B cell (primary cell): ENCODE measurements around the gene CCL3. TPM values are rescaled to one million over a fixed set of nuclear protein-coding genes. Genes with fewer than 3 reads are reported as not detected.

Source experiments
- ATAC-seq: fragments of 200-7000 bp; cut with Tn5 transposase; one replicate; pipeline ENCODE4 v1.10.0; 2021; ENCODE audit warnings: low read depth, mild to moderate bottlenecking, moderate number of reproducible peaks, moderate library complexity
- CTCF ChIA-PET: fragments of 350-600 bp; sonication (Branson Sonifier 250); formaldehyde crosslinking; loops from one replicate; lab custom pipeline; 2021; ENCODE audit warnings: antibody characterized with exemption, inconsistent platforms; lab: Charles Lee
- POLR2A ChIA-PET: fragments of 350-600 bp; sonication (Branson Sonifier 250); formaldehyde crosslinking; loops from one replicate; lab custom pipeline; 2021; ENCODE audit warnings: antibody characterized with exemption; lab: Charles Lee
- DNase-seq: peaks from one replicate; pipeline ENCODE4 v3.0.0; 2013
- H2AFZ ChIP-seq: 2 replicates; pipeline ENCODE4 v1.6.1; 2012; ENCODE audit warnings: mild to moderate bottlenecking, low read depth, low read length; ENCODE audit not compliant: insufficient read depth, poor library complexity, severe bottlenecking
- H3K27ac ChIP-seq, 2 donors: 1 replicate in 1 of 2; 2 replicates in 1 of 2; pipeline ENCODE4 v1.5.1; 2012 to 2013; ENCODE audit warnings: low read length in 2 of 2, mild to moderate bottlenecking in 2 of 2, moderate library complexity in 1 of 2
- H3K27me3 ChIP-seq, 4 experiments: fragments of 200-600 bp in 1 of 4; sonication (generic) in 1 of 4; replicated peaks in 1 of 4; 1 replicate in 2 of 4; 2 replicates in 2 of 4; pipeline versions ENCODE4 v1.6.1 to v1.7.0; 2013 to 2016; ENCODE audit warnings: low read length in 3 of 4, mild to moderate bottlenecking in 2 of 4, mixed read lengths in 1 of 4, moderate library complexity in 1 of 4; ENCODE audit not compliant: insufficient read depth in 4 of 4, control insufficient read depth in 3 of 4; ENCODE audit errors: control extremely low read depth in 1 of 4
- H3K36me3 ChIP-seq, 2 experiments: replicated peaks in 1 of 2; 1 replicate in 1 of 2; 2 replicates in 1 of 2; pipeline versions ENCODE4 v1.6.1 to v1.7.1; 2013; ENCODE audit warnings: low read length in 1 of 2; ENCODE audit not compliant: insufficient read depth in 2 of 2, control insufficient read depth in 1 of 2; ENCODE audit errors: control extremely low read depth in 1 of 2, extremely low read depth in 1 of 2
- H3K4me1 ChIP-seq, 2 donors: fragments of 200-600 bp in 1 of 2; sonication (generic) in 1 of 2; 1 replicate in 1 of 2; 2 replicates in 1 of 2; pipeline versions ENCODE4 v1.5.1 to v1.6.1; 2013 to 2017; ENCODE audit warnings: low read length in 2 of 2; ENCODE audit not compliant: control insufficient read depth in 2 of 2, insufficient read depth in 2 of 2
- H3K4me2 ChIP-seq: replicated peaks from 2 replicates; pipeline ENCODE3; 2012; ENCODE audit warnings: mild to moderate bottlenecking, low read depth, low read length; ENCODE audit not compliant: poor library complexity, severe bottlenecking
- H3K4me3 ChIP-seq, 5 experiments: fragments of 200-600 bp in 1 of 5; sonication (generic) in 1 of 5; 1 replicate in 3 of 5; 2 replicates in 2 of 5; pipeline versions ENCODE4 v1.5.1 to v1.7.0; 2011 to 2016; ENCODE audit warnings: low read length in 4 of 5, mild to moderate bottlenecking in 4 of 5, low read depth in 2 of 5, control low read depth in 1 of 5, moderate library complexity in 1 of 5; ENCODE audit not compliant: insufficient read depth in 1 of 5; ENCODE audit errors: control extremely low read depth in 1 of 5, extremely low read depth in 1 of 5
- H3K79me2 ChIP-seq: fragments of 200-600 bp; sonication (generic); one replicate; pipeline ENCODE4 v1.6.0; 2016; ENCODE audit warnings: low read length; ENCODE audit not compliant: control insufficient read depth, insufficient read depth
- H3K9ac ChIP-seq: fragments of 200-600 bp; sonication (generic); 2 replicates; pipeline ENCODE4 v1.6.1; 2017; ENCODE audit warnings: mild to moderate bottlenecking, low read length, moderate library complexity
- H3K9me3 ChIP-seq, 3 donors: one replicate each; pipeline versions ENCODE4 v1.6.1 to v1.7.1; 2013; ENCODE audit warnings: low read length in 2 of 3; ENCODE audit not compliant: control insufficient read depth in 2 of 3, insufficient read depth in 1 of 3; ENCODE audit errors: control extremely low read depth in 1 of 3
- H4K20me1 ChIP-seq: 2 replicates; pipeline ENCODE4 v1.6.0; 2012; ENCODE audit warnings: mild to moderate bottlenecking, low read length; ENCODE audit not compliant: insufficient read depth, control insufficient read depth, poor library complexity, severe bottlenecking
- H3K27ac Mint-ChIP-seq: one replicate; pipeline ENCODE4 v1.8.0; 2021; ENCODE audit warnings: mixed read lengths
- H3K27me3 Mint-ChIP-seq: one replicate; pipeline ENCODE4 v1.8.0; 2021; ENCODE audit warnings: mixed read lengths
- H3K4me1 Mint-ChIP-seq: one replicate; pipeline ENCODE4 v1.8.0; 2021; ENCODE audit warnings: mixed read lengths
- H3K4me3 Mint-ChIP-seq: one replicate; pipeline ENCODE4 v1.8.0; 2021; ENCODE audit warnings: mixed read lengths
- H3K9me3 Mint-ChIP-seq: one replicate; pipeline ENCODE4 v1.8.0; 2022; ENCODE audit warnings: mixed read lengths; ENCODE audit not compliant: insufficient read depth
- EZH2 ChIP-seq: IDR thresholded peaks from 2 replicates; pipeline ENCODE4 v1.6.1; 2012; ENCODE audit warnings: borderline replicate concordance, low read depth, mild to moderate bottlenecking, moderate library complexity, low read length; ENCODE audit not compliant: insufficient read depth, poor library complexity, severe bottlenecking
- WGBS: methylation state at CpG from one replicate; pipeline ENCODE4 v1.1.5; 2013; ENCODE audit warnings: missing lambda C conversion rate; ENCODE audit not compliant: insufficient coverage; 5-methylcytosine and 5-hydroxymethylcytosine counted together
- intact Hi-C: fragments of 100-400 bp; cut with micrococcal nuclease; formaldehyde crosslinking; loops from one replicate; pipeline ENCODE4 v1.10.0; 2022
- polyA plus RNA-seq: library from polyadenylated mRNA; depleted of rRNA; stranded (reverse); fragments of >200 nt; gene quantifications from 2 replicates; pipeline ENCODE4 v1.2.3, GENCODE V29; 2012
- total RNA-seq, 2 donors: library from RNA; stranded (reverse); fragments of 120-200 nt in 1 of 2; gene quantifications; 1 replicate in 1 of 2; 2 replicates in 1 of 2; pipeline versions ENCODE4 v1.2.3 to v1.2.4, GENCODE V29; 2013 to 2022
- TF ChIP-seq, protein P1 (sequence below): fragments of 200-600 bp; IDR thresholded peaks from one replicate; pipeline ENCODE4 v1.8.0; 2022; ENCODE audit warnings: antibody characterized with exemption, mild to moderate bottlenecking

The CCL3 gene
- total and polyA plus RNA-seq, 2 donors (not counting 1 experiment from before 2014, with no cell fraction given): 5.7 to 31.3 TPM

DNA sequence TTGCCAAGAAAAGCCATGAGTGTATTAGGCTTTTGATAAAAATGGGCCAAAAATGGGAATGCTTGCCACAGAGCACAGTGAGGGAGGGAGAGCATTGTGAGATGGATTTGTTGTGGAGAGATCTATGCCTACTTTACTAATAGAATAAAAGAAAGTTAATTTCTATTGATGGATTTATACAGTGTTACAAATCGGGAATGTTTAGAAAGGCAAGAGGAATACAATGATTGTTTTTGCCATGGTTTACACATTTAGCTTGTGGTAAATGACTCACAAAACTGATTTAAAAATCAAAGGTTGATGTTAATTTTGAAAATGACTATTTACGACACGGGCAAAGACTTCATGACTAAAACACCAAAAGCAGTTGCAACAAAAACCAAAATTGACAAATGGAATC, 30.3 kb upstream of the CCL3 start:
- Histone ChIP-seq H3K27me3 (no peaks in the 10 kb centered on the region), H3K9me3 (peaks cover 0 to 7% (median 6%) of the 10 kb centered on the region in 3 donors), H3K4me1 (peaks cover 11 to 15% of the 10 kb centered on the region in 2 donors), H3K27ac (no peak overlapping the region), H3K79me2 (no peaks in the 10 kb centered on the region), H3K4me2 (no peak overlapping the region), H2AFZ (no peak overlapping the region), H4K20me1 (no peaks in the 10 kb centered on the region), H3K9ac (no peak overlapping the region), H3K36me3 (no peaks in the 10 kb centered on the region), H3K4me3 (no peak overlapping the region)
- TF ChIP-seq EZH2: no peak
- TF ChIP-seq, protein P1, sequence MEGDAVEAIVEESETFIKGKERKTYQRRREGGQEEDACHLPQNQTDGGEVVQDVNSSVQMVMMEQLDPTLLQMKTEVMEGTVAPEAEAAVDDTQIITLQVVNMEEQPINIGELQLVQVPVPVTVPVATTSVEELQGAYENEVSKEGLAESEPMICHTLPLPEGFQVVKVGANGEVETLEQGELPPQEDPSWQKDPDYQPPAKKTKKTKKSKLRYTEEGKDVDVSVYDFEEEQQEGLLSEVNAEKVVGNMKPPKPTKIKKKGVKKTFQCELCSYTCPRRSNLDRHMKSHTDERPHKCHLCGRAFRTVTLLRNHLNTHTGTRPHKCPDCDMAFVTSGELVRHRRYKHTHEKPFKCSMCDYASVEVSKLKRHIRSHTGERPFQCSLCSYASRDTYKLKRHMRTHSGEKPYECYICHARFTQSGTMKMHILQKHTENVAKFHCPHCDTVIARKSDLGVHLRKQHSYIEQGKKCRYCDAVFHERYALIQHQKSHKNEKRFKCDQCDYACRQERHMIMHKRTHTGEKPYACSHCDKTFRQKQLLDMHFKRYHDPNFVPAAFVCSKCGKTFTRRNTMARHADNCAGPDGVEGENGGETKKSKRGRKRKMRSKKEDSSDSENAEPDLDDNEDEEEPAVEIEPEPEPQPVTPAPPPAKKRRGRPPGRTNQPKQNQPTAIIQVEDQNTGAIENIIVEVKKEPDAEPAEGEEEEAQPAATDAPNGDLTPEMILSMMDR: no peak
- ATAC-seq: no peak
- DNase-seq: no peak
- ChIA-PET CTCF (interaction anchor here (0.7 to 1.3 kb wide), 2 partner anchors 29 to 48 kb away, joined by 3 to 4 read pairs; no protein-coding TSS in a partner anchor), POLR2A (no interaction called here)
- peaks cover 9% of the 10 kb centered on the region for H3K9me3 Mint-ChIP-seq
- WGBS: 100% methylated on average over 1 of the region's 3 CpGs
- peaks cover 26% of the 10 kb centered on the region for H3K4me1 Mint-ChIP-seq
- intact Hi-C loops: no loop called here
- no peaks in the 10 kb centered on the region for H3K27me3 Mint-ChIP-seq
- H3K27ac Mint-ChIP-seq: no peak overlapping the region
- no peak overlapping the region for H3K4me3 Mint-ChIP-seq

DNA sequence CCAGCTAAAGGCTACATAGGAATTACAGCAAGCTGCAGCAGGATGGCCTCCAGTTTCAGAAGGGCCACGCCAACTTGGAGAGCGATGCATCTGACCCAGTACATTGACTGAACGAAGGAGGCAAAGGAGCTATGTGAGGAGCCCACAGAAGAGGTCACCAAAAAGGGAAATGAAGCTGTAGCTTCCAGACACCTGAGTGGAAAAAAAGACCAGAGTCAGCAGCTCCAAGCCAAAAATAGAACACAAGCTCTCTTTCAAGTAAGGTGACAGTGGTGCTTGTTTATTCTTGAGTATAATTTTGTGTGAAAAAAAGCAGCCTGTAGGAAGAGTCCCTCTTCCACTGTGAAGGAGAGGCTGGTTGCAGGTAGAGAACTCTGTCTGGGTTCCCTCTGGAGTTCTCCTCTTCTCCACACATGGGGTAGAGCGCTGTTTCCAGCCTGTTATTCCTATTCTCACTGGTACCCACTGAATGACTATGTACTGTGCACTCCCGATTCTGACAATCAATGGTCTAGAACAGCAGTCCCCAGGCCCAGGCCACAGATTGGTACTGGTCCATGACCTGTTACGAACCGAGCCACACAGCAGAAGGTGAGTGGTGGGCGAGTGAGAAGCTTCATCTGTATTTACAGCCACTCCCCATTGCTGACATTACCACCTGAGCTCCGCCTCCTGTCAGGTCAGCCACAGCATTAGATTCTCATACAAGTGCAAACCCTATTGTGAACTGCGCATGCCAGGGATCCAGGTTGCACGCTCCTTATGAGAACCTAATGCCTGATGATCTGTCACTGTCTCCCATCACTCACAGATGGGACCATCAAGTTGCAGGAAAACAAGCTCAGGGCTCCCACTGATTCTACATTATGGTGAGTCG, 28.8 kb upstream of the CCL3 start:
- ATAC-seq (no peak), DNase-seq (no peak)
- ChIA-PET POLR2A (no interaction called here), CTCF (interaction anchor here (1.0 to 1.4 kb wide), 5 partner anchors 11 to 143 kb away, joined by 3 to 4 read pairs (median 4); no protein-coding TSS in a partner anchor)
- Histone ChIP-seq H2AFZ (no peak overlapping the region), H3K27me3 (no peaks in the 10 kb centered on the region), H3K9ac (no peak overlapping the region), H3K4me2 (peak overlapping the region; percentile 10), H4K20me1 (no peaks in the 10 kb centered on the region), H3K79me2 (no peaks in the 10 kb centered on the region), H3K4me1 (peaks cover 11 to 15% of the 10 kb centered on the region in 2 donors), H3K36me3 (no peaks in the 10 kb centered on the region), H3K4me3 (no peak overlapping the region), H3K27ac (no peak overlapping the region), H3K9me3 (peaks cover 0 to 4% (median 0%) of the 10 kb centered on the region in 3 donors)
- WGBS: 84% methylated on average over 11 of the region's 12 CpGs
- TF ChIP-seq, protein P1: no peak
- no peak for TF ChIP-seq EZH2
- H3K27ac Mint-ChIP-seq: no peak overlapping the region
- peaks cover 7% of the 10 kb centered on the region for H3K9me3 Mint-ChIP-seq
- intact Hi-C loops: loop anchor here (2.0 kb wide), 1 partner anchor 16 kb away; the partner anchor contains the start of gene CCL4
- peaks cover 26% of the 10 kb centered on the region for H3K4me1 Mint-ChIP-seq
- H3K27me3 Mint-ChIP-seq: no peaks in the 10 kb centered on the region
- H3K4me3 Mint-ChIP-seq: no peak overlapping the region
